ENCODE data around the gene FGF6. TPM values are rescaled to one million over a fixed set of nuclear protein-coding genes. Genes with fewer than 3 reads are reported as not detected.
A peak's percentile ranks its signal among the peaks of the same experiment; 100 is the strongest.

The FGF6 gene
- total and polyA plus RNA-seq, 2 experiments from 2014 or later: not detected

DNA sequence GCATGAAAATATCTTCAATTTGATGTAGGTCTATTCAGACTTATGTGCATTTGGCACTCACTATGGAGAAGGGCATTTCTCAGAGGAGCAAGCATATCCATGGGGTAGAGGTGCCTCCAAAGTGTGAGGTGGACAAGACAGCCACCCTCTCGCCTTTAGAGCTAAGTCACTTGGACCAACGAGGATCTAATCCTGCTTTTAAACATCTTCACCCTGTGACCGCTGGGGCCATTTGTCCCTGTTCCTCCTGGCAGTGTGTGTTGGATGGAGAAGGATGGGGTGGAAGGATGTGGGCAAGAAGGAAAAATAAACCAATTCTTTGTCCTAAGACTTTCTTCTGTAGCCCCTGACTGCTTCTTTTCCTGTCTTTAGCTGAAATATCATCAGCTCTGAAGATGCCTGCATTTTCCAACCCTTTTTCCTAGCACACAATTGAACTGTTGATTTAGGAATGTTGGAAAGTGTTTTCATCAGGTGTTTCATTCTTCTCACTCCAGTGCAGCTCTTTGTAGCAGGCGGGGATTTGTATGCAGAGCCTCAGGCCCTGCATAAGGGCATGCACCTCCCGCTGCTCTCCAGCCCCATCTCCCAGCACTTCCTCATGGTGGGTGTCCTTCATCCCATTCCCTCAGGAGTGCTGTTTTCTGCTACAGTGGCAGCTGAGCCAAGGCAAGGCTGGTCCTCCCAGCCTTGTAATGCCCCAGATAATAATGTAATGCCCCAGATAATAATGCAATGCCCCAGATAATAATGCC, 5.3 kb downstream of the FGF6 start (continued):
- TF ChIP-seq CREB1 (CRISPR knock-in tag; IDR thresholded peaks at IDR 0.05; ENCODE audit: low read depth): peak; percentile 12; the same call in 1 of the 2 replicates
- no peak for TF ChIP-seq JUNB (IDR thresholded peaks at IDR 0.05; ENCODE audit: unreplicated experiment)
- no peak for TF ChIP-seq ZNF114 (CRISPR knock-in tag; IDR thresholded peaks at IDR 0.05)
- TF ChIP-seq, protein P1, sequence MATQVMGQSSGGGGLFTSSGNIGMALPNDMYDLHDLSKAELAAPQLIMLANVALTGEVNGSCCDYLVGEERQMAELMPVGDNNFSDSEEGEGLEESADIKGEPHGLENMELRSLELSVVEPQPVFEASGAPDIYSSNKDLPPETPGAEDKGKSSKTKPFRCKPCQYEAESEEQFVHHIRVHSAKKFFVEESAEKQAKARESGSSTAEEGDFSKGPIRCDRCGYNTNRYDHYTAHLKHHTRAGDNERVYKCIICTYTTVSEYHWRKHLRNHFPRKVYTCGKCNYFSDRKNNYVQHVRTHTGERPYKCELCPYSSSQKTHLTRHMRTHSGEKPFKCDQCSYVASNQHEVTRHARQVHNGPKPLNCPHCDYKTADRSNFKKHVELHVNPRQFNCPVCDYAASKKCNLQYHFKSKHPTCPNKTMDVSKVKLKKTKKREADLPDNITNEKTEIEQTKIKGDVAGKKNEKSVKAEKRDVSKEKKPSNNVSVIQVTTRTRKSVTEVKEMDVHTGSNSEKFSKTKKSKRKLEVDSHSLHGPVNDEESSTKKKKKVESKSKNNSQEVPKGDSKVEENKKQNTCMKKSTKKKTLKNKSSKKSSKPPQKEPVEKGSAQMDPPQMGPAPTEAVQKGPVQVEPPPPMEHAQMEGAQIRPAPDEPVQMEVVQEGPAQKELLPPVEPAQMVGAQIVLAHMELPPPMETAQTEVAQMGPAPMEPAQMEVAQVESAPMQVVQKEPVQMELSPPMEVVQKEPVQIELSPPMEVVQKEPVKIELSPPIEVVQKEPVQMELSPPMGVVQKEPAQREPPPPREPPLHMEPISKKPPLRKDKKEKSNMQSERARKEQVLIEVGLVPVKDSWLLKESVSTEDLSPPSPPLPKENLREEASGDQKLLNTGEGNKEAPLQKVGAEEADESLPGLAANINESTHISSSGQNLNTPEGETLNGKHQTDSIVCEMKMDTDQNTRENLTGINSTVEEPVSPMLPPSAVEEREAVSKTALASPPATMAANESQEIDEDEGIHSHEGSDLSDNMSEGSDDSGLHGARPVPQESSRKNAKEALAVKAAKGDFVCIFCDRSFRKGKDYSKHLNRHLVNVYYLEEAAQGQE (IDR thresholded peaks at IDR 0.05; ENCODE audit: unreplicated experiment): no peak
- TF ChIP-seq POLR2AphosphoS5 (IDR thresholded peaks at IDR 0.05; ENCODE audit: low read depth): no peak
- TF ChIP-seq STAT1 (IDR thresholded peaks at IDR 0.05; ENCODE audit: unreplicated experiment): no peak

DNA sequence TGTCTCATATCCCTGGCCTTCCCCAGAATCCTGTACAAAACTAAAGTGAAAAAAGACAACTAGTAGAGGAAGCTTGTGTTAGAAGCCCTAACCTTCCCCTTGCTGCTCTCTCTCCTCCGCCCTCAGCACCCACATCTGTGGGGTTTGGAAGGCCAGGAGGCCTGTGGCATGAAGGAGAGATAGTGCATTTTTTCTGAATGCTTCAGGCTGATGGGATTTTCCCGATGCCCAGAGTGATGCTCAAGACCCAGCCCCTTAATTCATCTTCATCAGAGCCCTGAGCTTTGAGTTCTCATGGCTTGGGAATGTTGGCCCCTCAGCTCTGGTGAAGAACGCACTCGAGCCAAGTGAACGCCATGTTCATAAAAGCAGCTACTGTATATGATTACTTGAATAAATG, 5.9 kb downstream of the FGF6 start:
- Histone ChIP-seq H2AFZ (no peak overlapping the region), H3K9me2 (ENCODE audit: insufficient read depth) (peaks cover 15% of the 10 kb centered on the region), H3K27me3 (ENCODE audit: insufficient read depth) (no peaks in the 10 kb centered on the region), H3K79me2 (replicated peaks; ENCODE audit: insufficient read depth) (no peaks in the 10 kb centered on the region), H3K4me1 (ENCODE audit: insufficient read depth) (peaks cover 43% of the 10 kb centered on the region), H3K36me3 (ENCODE audit: insufficient read depth) (no peaks in the 10 kb centered on the region; the same call in 1 of the 2 replicates), H3F3A (replicated peaks; ENCODE audit: low read depth) (peaks cover 14% of the 10 kb centered on the region; the same call in 1 of the 2 replicates), H3K4me2 (peak overlapping the region; percentile 62), H3K27ac (ENCODE audit: low read depth) (peak overlapping the region; percentile 73), H3K4me3 (no peak overlapping the region), H4K20me1 (replicated peaks; ENCODE audit: insufficient read depth) (no peaks in the 10 kb centered on the region)
- peaks cover 61% of the 10 kb centered on the region for H3K4me1 Mint-ChIP-seq
- no peak for DNase-seq (ENCODE audit: low spot score)
- no peak for TF ChIP-seq JUNB (IDR thresholded peaks at IDR 0.05; ENCODE audit: unreplicated experiment)
- TF ChIP-seq EZH2 (IDR thresholded peaks at IDR 0.05; ENCODE audit: low read depth, unreplicated experiment): no peak
- no peak for TF ChIP-seq CREB1 (CRISPR knock-in tag; IDR thresholded peaks at IDR 0.05; ENCODE audit: low read depth)
- H3K4me3 Mint-ChIP-seq: no peak overlapping the region
- peaks cover 19% of the 10 kb centered on the region for H3K27me3 Mint-ChIP-seq (ENCODE audit: insufficient read depth, low read depth, poor library complexity)
- no peaks in the 10 kb centered on the region; the same call in 2 of the 3 replicates for H3K9me3 Mint-ChIP-seq
- no peak for ATAC-seq
- H3K36me3 Mint-ChIP-seq (ENCODE audit: low read depth): no peaks in the 10 kb centered on the region; the same call in 2 of the 3 replicates
- H3K27ac Mint-ChIP-seq: no peak overlapping the region

DNA sequence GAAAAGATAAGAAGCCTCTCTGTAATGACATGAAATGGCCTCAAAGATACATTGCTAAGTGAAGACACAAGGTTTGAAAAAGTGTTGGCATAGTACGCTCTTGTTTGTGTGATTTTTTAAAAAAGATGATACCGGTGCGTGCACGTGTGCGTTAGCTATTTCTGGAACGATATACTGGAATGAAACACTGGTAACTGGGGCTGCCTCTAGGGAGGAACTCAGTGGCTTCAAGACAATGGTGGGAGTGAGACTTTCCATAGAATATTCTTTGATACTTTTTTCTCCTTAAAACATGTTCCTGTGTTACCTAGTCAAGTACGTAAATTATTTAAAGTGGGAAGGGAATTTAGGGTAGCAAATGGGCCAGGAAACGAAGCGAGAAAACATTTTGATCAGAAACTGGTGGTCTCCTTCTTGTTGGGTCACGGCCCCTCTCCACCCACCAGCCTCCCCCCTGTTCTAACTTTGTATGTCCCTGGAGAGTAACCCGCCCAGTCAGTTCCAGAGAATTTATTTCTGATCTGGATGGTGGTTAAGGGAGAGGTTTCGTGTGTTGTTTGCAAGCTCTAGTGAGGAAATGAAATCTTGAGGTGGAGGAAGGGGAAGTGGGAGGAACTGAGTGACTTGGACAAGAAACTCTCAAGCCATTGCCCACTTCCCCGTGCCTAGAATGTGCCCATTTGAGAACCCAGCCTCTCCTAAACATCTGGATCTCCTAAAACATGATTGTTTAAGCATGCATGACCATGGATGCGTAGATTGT, 6.6 kb downstream of the FGF6 start:
- Histone ChIP-seq H4K20me1 (replicated peaks; ENCODE audit: insufficient read depth) (no peaks in the 10 kb centered on the region), H3K79me2 (replicated peaks; ENCODE audit: insufficient read depth) (no peaks in the 10 kb centered on the region), H3K4me3 (no peak overlapping the region), H3K36me3 (ENCODE audit: insufficient read depth) (no peaks in the 10 kb centered on the region; the same call in 1 of the 2 replicates), H3K4me2 (peak overlapping the region; percentile 62; the same call in 1 of the 2 replicates), H3F3A (replicated peaks; ENCODE audit: low read depth) (peaks cover 14% of the 10 kb centered on the region; the same call in 1 of the 2 replicates), H3K27me3 (ENCODE audit: insufficient read depth) (no peaks in the 10 kb centered on the region), H2AFZ (peak overlapping the region; percentile 14; the same call in 1 of the 2 replicates), H3K4me1 (ENCODE audit: insufficient read depth) (peaks cover 43% of the 10 kb centered on the region), H3K27ac (ENCODE audit: low read depth) (no peak overlapping the region), H3K9me2 (ENCODE audit: insufficient read depth) (peaks cover 15% of the 10 kb centered on the region)
- no peak overlapping the region for H3K4me3 Mint-ChIP-seq
- peaks cover 23% of the 10 kb centered on the region for H3K27me3 Mint-ChIP-seq (ENCODE audit: insufficient read depth, low read depth, poor library complexity)
- H3K4me1 Mint-ChIP-seq: peaks cover 55% of the 10 kb centered on the region
- DNase-seq (ENCODE audit: low spot score): no peak
- no peaks in the 10 kb centered on the region; the same call in 2 of the 3 replicates for H3K36me3 Mint-ChIP-seq (ENCODE audit: low read depth)
- no peaks in the 10 kb centered on the region; the same call in 2 of the 3 replicates for H3K9me3 Mint-ChIP-seq
- H3K27ac Mint-ChIP-seq: no peak overlapping the region
- ATAC-seq: no peak
- no peak for TF ChIP-seq STAT1 (IDR thresholded peaks at IDR 0.05; ENCODE audit: unreplicated experiment)
- TF ChIP-seq ZNF331 (CRISPR knock-in tag; IDR thresholded peaks at IDR 0.05; ENCODE audit: low read depth): no peak
- TF ChIP-seq, protein P1 (IDR thresholded peaks at IDR 0.05; ENCODE audit: unreplicated experiment): no peak
- TF ChIP-seq JUNB (IDR thresholded peaks at IDR 0.05; ENCODE audit: unreplicated experiment): no peak
- TF ChIP-seq NANOG (IDR thresholded peaks at IDR 0.05; ENCODE audit: borderline replicate concordance): no peak
- TF ChIP-seq POLR2AphosphoS5 (IDR thresholded peaks at IDR 0.05; ENCODE audit: low read depth): no peak

All from GM23338 (cell line).